ENCODE results near the gene BACE1-AS.

BACE1-AS gene

DNA sequence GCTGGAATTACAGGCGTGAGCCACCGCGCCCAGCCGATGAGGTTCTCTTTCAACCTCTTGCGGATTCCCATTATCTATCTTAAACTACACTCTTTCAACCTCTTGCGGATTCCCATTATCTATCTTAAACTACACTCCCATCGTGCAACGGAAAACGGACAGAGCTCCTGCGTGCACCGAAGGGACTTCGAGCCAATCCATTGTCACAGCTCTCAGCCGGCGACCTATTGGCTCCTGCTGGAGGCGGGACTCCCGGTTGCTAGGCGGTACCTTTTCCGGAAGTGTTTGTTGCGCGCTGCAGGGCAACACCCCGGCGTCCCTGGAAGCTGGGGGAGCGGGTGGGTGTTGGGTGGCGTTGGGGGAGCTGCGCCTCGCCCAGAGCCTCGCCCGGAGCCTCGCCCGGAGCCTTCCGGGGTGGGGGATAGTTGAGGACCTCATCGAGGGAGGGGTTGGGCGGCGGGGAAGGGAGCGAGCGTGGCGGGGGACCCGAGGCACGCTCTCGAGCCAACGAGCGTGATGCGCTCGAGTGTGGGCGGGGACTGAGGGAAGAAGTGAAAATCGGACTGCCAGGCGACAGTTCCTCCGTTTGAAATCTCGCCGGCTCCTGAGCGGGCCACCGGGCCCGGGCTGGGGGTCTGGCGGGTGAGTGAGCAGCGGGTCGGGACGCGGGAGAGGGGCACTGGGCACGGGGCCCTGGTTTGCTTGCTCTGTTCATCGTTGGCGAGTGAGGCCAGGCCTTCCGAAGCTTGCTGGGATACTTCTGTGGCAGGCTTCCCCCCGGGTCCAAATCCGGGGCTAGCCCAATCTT lies 36.6 kb downstream of the BACE1-AS start, which contains the start of gene CEP164:
TSS of gene CEP164 (plus strand) at position 288 of the 808 bp plus-strand sequence. CDS start 10,733 bp downstream, outside the sequence.
- peak; percentile 93 for DNase-seq

GRCh38 chr11:117328375-117329010 lies 37.3 kb downstream of the BACE1-AS start:
- DNase-seq, result peak in 1 of 2 experiments; percentile 6

GRCh38 chr11:117332843-117333242 lies 41.7 kb downstream of the BACE1-AS start:
- no peak for DNase-seq

DNA sequence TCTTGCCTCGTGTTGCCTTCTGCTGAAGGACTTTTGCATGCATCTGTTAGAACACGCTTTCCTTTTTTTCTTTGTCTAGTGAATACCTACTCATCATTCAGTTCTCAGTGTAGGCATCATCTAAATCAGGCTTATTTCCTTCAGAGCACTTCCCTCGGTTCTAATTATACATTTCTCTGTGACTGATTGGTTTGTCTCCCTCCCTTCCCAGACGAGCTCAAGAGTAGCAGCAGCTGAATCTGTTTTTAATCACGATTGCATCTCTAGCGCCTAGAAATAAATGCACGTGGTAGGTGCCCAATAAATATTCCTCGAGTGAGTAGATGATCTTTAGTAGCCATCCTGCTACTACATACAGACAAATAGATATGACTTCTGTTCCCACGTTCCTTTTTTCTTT lies 42.8 kb downstream of the BACE1-AS start:
- DNase-seq, result no peak

DNA sequence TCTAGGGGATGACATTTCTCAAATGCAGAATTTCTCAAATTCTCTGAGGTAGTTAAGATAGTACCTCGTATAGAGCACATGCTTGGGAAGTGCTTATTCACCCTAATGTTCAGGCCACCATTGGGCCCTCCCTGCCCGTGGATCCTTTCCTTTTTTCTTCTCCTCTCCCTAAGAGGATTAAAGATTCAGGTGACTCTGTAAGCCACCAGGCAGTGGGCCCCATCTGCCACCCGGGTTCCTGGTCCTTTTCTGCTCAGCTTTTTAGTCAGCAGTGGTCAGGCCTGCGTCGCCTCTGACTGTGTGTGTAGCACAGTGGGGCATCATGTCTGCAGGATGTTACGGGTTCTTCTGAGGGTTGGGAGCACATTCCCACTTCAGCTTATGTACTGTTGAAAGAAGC lies 43.8 kb downstream of the BACE1-AS start:
- DNase-seq, result no peak

GRCh38 chr11:117335399-117335798 lies 44.3 kb downstream of the BACE1-AS start:
- no peak for DNase-seq

DNA sequence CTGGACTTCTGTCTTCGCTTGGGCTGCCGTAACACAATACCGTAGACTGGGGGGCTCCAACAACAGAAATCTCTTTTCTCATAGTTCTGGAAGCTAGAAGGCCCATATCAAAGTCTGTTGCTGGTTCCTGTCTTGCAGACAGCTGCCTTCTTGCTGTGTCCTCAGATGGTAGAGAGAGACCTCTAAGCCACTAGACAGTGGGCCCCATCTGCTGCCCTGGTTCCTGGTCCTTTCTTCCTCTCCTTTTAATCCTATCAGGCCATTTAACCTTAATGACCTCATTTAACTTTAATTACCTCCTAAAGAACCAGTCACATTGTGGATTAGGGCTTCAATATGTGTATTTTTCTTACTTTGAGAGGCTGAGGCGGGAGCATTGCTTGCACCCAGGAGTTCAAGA lies 45.9 kb downstream of the BACE1-AS start:
- DNase-seq, result no peak
